SK-N-DZ (cell line): Measurements from ENCODE around the gene EPGN.

Experiments
- DNase-seq: peaks from one replicate; pipeline ENCODE4 v3.0.0-alpha.2; 2015; ENCODE audit warnings: low spot score

EPGN gene

DNA sequence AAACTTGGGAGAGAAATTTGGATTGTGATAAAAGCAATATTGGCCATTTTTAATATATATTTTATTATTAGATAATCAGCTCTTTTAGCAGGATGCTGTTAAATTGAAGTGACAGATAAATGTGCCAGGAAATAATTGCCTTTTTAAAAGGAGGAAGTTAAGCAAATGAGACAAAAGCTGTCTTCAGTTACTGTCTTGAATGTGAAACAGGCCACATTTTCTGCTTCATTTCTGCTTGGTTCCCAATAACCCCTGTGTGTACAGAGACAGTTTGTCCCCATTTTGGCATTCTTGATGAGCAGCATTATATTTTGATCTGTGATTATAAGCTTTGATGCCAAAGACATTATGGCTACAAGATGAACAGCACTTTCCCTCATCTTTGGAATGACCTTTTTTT lies 953 bp downstream of the EPGN start:
- no peak for DNase-seq

- DNase-seq: peak; percentile 30
Observed at GRCh38 chr4:74311696-74312313, 3.5 kb downstream of the EPGN start.

DNA sequence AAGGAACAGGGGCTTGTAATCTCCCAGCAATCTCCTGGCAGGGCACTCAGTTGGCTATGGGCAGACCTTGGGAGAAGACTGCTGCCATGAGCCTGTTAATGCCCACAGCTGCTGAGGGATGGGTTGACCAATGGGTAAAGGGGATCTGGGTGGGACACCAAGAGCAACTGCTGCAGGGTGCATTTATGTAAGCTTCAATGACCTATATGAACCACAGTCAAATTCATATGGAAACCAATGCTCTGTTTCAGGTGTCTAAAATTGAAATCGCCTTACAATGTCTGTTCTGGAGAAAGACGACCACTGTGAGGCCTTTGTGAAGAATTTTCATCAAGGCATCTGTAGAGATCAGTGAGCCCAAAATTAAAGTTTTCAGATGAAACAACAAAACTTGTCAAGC lies 6.1 kb downstream of the EPGN start:
- no peak for DNase-seq

GRCh38 chr4:74314944-74315343 lies 6.7 kb downstream of the EPGN start:
- DNase-seq: no peak

GRCh38 chr4:74315376-74315775 lies 7.1 kb downstream of the EPGN start:
- no peak for DNase-seq

- DNase-seq: no peak
Observed at GRCh38 chr4:74316397-74316796, 8.1 kb downstream of the EPGN start.

- no peak for DNase-seq
Observed at GRCh38 chr4:74317616-74318246, 9.5 kb downstream of the EPGN start.

GRCh38 chr4:74318276-74318675 lies 10.0 kb downstream of the EPGN start:
- DNase-seq: no peak

DNA sequence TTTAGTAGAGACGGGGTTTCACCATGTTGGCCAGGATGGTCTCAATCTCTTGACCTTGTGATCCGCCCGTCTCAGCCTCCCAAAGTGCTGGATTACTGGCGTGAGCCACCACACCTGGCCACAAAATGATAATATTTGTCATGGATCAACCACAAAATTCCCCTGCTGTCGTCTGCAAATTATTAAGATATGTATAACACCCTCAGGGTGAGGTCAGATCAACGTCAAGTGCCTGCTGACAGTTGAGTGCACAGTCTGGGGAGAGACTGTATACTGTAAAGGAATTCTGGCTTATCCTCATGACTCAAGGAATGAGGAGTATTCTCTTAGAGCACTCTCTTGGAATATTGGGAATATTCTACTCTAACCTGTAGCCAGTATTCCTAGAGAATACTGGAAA lies 11.2 kb downstream of the EPGN start:
- no peak for DNase-seq

DNA sequence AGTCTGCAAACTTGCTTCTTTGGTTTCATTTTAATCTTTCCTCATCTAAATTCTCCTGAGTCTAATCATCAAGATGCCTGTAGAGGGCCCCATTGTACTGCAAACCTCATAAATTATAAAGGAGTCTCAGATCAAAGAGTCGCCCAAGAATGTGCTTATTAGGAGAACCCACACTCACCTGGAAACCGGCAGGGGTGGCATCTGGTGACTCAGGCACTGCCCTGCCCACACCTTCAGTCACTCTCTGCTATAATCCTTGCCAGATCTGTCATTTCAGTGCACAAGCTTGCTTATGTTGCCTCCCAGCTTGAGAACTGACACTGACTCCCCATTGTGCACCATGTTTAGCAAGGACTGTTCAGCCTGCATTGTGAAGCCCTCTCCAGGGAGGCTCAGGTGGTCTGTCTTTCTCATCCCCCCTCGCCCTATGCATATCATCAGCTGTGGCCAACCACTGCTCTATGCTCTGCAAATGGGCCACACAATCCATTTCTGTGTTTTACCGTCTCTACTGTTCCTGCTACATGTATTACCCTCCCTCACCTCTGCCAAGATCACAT lies 12.4 kb downstream of the EPGN start:
- peak; percentile 30 for DNase-seq

- no peak for DNase-seq
Observed at GRCh38 chr4:74322301-74322700, 14.0 kb downstream of the EPGN start.

GRCh38 chr4:74323663-74324062 lies 15.4 kb downstream of the EPGN start:
- DNase-seq: no peak

DNA sequence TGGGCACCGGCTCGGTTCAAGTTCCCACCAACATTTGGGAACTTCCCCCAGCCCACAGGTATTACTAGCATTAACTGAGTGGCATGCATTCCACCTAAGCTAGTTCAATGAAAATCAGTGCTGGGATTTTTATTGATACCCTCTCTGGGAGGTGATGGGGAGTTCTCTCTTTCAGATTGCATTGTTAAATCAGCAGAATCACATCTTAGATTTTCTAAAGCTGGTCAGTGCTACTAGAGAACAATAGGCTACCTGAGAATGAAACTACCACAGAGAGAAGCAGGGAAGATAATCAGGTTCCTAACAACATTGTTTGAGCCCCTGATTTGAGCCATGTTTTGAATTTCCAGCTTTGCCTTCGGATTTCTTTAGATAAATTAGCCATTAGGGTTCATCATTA lies 16.0 kb downstream of the EPGN start:
- DNase-seq: no peak

DNA sequence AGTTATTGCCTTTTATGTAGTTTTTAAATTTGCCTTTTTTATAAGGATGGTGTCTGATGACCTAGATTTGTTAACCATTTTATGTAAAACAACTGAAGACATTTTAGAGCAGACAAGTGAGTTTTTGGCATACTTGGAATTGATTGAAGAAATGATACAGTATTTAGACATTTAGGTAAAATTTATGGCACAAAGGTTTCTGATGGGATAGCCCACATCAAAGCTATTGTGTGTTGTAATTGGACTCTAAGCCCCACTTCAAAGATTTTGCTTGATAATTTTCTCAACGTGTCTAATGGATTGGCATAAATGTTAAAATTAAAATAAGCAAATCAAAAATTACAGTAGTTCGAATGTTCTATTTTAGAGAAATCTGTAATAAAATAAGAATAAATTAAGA lies 17.6 kb downstream of the EPGN start:
- no peak for DNase-seq

- DNase-seq: no peak
Observed at GRCh38 chr4:74327762-74328161, 19.5 kb downstream of the EPGN start.

DNA sequence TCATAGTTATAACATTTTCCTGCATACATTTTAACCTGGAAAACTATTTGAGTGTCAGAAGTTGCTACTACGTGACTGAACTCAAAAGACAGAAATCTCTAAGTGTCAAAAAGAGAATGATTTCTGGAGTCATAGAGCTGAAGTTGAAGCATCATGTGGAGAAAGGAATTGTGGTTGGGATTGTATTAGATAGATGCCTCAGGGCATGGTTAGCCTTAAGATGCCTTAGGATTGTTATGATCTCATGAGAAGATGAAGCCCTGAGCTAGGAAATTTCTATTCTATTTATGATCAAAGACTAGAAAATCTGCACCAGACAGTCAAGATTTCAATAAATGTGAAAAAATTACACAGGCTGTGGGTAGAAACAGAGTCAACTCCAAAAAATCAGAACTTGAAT lies 20.2 kb downstream of the EPGN start:
- no peak for DNase-seq

GRCh38 chr4:74329307-74329706 lies 21.0 kb downstream of the EPGN start:
- DNase-seq: no peak

DNA sequence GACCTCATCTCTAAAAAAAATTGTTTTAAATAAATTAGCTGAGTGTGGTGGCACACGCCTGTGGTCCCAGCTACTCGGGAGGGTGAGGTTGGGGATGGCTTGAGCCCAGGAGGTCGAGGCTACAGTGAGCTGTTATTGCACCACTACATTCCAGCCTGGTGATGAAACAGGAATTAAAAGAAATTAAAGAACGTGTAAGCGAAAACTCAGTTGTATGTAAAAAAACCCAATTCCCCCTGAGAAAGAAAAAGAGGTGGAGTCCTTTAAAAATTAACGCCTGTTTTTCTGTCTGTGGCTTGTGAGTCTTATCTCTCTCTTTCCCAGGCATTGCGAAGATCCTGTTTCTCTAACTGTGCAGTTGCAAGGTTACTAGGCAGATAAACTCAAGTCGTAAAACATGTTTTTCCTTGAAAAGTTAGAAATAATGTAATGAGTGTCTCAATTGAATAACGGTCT lies 22.1 kb downstream of the EPGN start:
- no peak for DNase-seq

DNA sequence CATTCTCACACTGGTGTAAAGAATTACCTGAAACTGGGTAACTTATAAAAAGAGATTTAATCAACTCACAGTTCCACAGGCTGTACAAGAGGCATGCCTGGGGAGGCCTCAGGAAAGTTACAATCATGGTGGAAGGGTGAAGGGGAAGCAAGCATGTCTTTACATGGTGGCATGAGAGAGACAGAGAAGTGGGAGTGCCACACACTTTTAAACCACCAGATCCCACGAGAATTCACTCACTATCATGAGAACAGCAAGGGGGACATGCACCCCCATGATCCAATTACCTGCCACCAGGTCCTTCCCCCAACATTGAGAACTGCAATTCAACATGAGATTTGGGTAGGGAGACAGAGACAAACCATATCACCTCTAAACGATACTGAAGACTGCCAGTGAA lies 23.0 kb downstream of the EPGN start:
- no peak for DNase-seq

DNA sequence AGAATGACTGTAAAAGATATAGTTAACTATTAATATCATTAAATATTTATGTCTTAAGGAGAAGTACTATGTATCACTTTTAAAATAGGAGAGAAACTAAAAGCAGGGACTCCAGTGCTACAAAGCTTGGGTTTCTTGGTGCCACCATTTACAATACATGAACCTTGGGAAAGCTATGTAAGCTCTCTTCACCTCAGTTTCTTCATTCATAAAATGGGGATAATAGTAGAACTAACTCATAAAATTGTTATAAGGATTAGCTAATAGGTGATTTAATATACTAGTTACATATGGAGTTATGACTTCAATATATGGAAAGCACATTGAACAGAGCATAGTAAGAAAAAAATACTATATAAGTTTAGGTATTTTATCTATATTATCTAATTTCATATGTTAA lies 23.7 kb downstream of the EPGN start:
- DNase-seq: no peak

DNA sequence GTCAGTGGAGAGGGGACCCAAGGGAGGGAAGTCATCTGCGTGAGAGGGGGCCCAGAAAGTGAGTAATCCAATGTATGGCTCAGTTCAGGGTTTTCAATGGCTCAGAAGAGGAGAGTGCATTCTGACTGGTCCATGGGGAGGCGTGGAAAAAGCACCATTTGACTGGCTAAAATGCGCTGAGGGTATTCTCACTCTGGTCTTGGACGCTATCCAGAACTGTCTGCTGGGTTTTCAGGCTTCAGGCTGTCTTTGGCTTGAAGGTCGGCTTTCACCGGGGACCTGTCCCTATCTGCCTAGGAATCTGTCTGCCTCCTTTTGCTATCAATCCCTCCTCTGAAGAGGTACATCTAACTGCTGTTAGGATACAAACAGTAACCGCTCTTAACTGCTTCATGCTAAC lies 26.4 kb downstream of the EPGN start:
- no peak for DNase-seq

GRCh38 chr4:74335341-74336021 lies 27.2 kb downstream of the EPGN start:
- no peak for DNase-seq

GRCh38 chr4:74338792-74339333 lies 30.6 kb downstream of the EPGN start:
- DNase-seq: no peak
